ENCODE results near the gene GRID1.

Gene GRID1

GRCh38 chr10:86013568-86013967 lies 353.0 kb downstream of the GRID1 start:
- TF ChIP-seq GATA3 (IDR thresholded peaks at IDR 0.05; ENCODE audit: low read depth, low read length): no peak
- no peak for TF ChIP-seq GATA2 (IDR thresholded peaks at IDR 0.05; ENCODE audit: low read depth, low read length)

DNA sequence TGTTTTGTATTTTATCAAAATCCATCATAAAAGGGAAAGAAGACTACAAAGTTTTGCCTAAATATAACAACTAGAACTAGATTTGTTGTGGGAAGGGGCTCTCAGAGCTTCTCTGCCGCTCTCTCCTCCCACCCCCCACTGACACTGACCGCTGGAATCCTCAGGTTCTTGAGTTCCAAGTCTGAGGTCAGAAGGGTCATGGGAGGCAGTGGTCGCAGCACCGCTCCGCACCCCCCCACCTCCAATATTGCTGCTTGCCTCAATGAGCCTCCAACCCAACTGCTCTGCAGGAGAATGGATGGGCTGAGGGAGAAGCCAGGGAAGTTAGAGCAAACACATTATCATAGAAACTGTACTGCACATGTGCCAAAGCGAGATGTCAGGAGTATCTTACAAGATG lies 359.4 kb downstream of the GRID1 start:
- no peak for TF ChIP-seq GATA3 (IDR thresholded peaks at IDR 0.05; ENCODE audit: low read depth, low read length)
- TF ChIP-seq GATA2 (IDR thresholded peaks at IDR 0.05; ENCODE audit: low read depth, low read length): no peak

DNA sequence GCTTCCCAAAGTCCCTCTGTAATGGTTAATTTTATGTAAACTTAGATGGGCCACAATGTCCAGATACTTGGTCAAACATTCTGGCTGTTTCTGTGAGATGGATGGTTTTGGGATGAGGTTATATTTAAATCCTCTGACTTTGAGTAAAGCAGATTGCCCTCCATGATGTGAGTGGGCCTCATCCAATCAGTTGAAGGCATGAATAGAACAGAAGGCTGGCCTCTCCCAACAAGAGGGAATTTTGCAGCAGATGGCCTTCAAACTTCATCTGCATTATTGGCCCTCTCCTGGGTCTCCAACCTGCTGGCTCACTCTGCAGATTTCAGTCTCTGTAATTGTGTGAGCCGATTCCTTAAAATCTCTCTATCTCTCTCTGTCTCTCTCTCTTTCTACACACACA lies 362.3 kb downstream of the GRID1 start:
- no peak for TF ChIP-seq GATA2 (IDR thresholded peaks at IDR 0.05; ENCODE audit: low read depth, low read length)
- no peak for TF ChIP-seq GATA3 (IDR thresholded peaks at IDR 0.05; ENCODE audit: low read depth, low read length)

GRCh38 chr10:86003201-86003621 lies 363.4 kb downstream of the GRID1 start:
- TF ChIP-seq GATA2 (IDR thresholded peaks at IDR 0.05; ENCODE audit: low read depth, low read length): no peak
- TF ChIP-seq GATA3 (IDR thresholded peaks at IDR 0.05; ENCODE audit: low read depth, low read length): no peak

- no peak for TF ChIP-seq GATA2 (IDR thresholded peaks at IDR 0.05; ENCODE audit: low read depth, low read length)
- no peak for TF ChIP-seq GATA3 (IDR thresholded peaks at IDR 0.05; ENCODE audit: low read depth, low read length)
These were observed 365.1 kb downstream of the GRID1 start for GRCh38 chr10:86001521-86001920.

- TF ChIP-seq GATA2 (IDR thresholded peaks at IDR 0.05; ENCODE audit: low read depth, low read length) (no peak), GATA3 (IDR thresholded peaks at IDR 0.05; ENCODE audit: low read depth, low read length) (no peak)
These were observed 369.1 kb downstream of the GRID1 start for GRCh38 chr10:85997544-85997943.

GRCh38 chr10:85995791-85996190 lies 370.8 kb downstream of the GRID1 start:
- TF ChIP-seq GATA3 (IDR thresholded peaks at IDR 0.05; ENCODE audit: low read depth, low read length): no peak
- no peak for TF ChIP-seq GATA2 (IDR thresholded peaks at IDR 0.05; ENCODE audit: low read depth, low read length)

GRCh38 chr10:85993840-85994507 lies 372.6 kb downstream of the GRID1 start:
- TF ChIP-seq GATA2 (IDR thresholded peaks at IDR 0.05; ENCODE audit: low read depth, low read length): no peak
- no peak for TF ChIP-seq GATA3 (IDR thresholded peaks at IDR 0.05; ENCODE audit: low read depth, low read length)

DNA sequence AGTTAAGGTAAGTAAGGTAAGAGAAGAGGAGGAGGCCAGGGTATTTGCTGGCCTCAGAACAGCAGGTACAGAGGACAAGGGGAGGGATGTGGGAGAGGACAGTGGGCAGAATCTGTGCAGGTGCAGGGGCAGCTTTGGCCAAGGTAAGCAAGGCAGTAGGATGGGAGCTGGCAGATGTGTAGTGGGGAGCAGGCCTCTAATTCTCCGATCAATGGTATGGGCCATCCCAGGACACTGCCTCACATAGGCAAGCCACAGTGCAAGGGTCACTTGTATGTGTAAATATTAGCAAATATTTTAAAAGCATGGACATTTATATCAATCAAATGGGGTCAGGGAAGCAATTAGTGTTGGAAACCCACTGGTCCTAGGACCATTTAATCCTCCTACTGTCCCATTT lies 373.5 kb downstream of the GRID1 start:
- TF ChIP-seq GATA3 (IDR thresholded peaks at IDR 0.05; ENCODE audit: low read depth, low read length) (no peak), GATA2 (IDR thresholded peaks at IDR 0.05; ENCODE audit: low read depth, low read length) (no peak)

DNA sequence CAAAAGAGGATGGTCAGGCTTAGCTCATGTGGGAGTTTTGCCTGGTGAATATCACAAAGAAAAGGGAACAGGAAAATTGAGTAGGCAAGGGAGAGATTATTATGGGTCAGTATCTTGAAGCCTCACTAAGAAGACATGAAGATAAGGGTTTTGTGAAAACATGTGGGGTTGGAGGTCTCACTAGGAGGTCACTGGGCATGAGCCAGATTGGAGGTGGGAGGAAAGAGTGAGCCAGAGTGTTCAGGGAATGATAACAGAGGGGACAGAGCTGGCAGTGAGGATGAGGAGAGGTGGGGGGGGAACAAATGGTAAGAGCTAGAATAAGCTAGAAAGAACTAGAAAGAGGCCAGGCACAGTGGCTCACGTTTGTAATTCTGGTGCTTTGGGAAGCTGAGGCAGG lies 374.3 kb downstream of the GRID1 start:
- no peak for TF ChIP-seq GATA3 (IDR thresholded peaks at IDR 0.05; ENCODE audit: low read depth, low read length)
- no peak for TF ChIP-seq GATA2 (IDR thresholded peaks at IDR 0.05; ENCODE audit: low read depth, low read length)

DNA sequence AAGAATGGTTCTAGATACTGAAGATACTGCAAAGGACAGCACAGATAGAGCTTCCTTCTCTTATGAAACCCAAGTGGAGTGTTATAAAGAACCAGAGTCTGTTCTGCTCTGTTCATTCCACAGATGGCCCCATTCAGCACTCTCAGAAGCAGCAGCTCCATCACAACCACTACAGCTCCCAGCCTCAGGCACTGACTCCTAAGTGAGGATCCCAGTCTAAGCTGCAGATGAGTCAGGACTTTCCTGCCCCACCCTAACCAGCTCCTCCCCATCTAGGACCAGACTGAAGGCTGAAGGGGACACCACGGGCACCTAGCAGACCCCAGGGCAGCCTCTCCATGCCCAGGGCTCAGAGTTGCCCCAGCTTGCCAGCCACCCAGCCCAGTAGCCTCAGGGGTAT lies 379.8 kb downstream of the GRID1 start:
- TF ChIP-seq GATA2 (IDR thresholded peaks at IDR 0.05; ENCODE audit: low read depth, low read length): no peak
- TF ChIP-seq GATA3 (IDR thresholded peaks at IDR 0.05; ENCODE audit: low read depth, low read length): no peak

- no peak for TF ChIP-seq GATA3 (IDR thresholded peaks at IDR 0.05; ENCODE audit: low read depth, low read length)
- no peak for TF ChIP-seq GATA2 (IDR thresholded peaks at IDR 0.05; ENCODE audit: low read depth, low read length)
These were observed 383.5 kb downstream of the GRID1 start for GRCh38 chr10:85983051-85983450.

GRCh38 chr10:85979598-85979997 lies 387.0 kb downstream of the GRID1 start:
- TF ChIP-seq GATA3 (IDR thresholded peaks at IDR 0.05; ENCODE audit: low read depth, low read length) (no peak), GATA2 (IDR thresholded peaks at IDR 0.05; ENCODE audit: low read depth, low read length) (no peak)

DNA sequence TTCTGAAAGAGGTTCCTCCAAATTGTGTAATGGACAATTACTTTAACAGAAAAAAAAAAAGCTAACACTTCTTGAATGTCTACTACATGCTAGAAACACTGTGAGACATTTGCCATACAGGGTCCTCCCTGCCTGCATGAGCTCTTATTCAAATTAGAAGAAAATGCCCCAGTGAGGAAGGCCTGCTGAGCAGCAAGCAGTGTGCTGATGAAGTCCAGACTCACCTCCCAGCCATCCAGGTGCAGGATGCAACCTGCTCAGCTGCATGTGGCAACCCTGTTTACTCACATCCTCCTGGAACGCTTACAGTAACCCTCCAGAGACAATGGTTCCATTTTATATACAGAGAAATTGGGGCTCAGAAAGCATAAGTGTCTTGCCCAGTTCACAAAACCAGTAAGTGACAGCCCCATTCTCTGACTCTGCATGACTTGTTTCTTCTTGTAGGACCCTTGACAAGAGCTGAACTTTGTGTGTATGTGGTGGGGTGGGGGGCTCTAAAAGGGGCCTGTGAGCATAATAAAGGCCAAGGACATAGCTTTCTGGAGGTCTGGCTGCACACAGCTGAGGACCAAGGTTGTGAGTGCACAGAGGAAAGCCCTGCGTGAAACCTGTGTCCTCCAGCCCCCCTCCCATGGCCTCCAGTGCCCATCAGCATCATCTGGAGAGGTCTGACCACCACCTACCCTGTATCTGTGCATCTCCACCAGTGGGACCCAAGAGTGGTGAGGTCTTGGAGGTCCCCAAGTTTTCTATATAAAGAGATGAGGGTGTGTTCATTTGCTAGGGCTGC lies 387.8 kb downstream of the GRID1 start:
- TF ChIP-seq GATA2 (IDR thresholded peaks at IDR 0.05; ENCODE audit: low read depth, low read length): no peak
- no peak for TF ChIP-seq GATA3 (IDR thresholded peaks at IDR 0.05; ENCODE audit: low read depth, low read length)

DNA sequence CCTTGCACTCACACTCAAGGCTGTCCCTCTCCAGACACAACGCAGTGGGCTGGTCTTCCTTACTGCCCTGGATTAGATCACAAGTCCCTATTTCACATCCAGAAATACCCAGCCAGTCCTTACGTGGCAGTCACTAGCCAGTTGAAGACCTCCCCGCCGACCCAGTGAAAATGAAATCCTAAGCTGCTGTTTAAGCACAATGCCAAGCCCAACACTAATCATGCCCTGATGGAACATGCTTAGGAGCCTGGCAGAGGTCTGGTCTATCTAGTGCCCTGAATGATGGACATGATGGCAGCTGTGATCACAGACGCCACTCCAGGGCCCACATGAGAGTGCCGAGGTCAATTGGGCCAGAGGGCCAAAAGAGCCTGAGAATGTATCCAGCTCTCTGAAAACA lies 389.0 kb downstream of the GRID1 start:
- TF ChIP-seq GATA3 (IDR thresholded peaks at IDR 0.05; ENCODE audit: low read depth, low read length) (no peak), GATA2 (IDR thresholded peaks at IDR 0.05; ENCODE audit: low read depth, low read length) (no peak)

Data from SH-SY5Y (cell line).